ENCODE results near the gene BCL6. TPM values are rescaled to one million over a fixed set of nuclear protein-coding genes. Genes with fewer than 3 reads are reported as not detected.

Gene BCL6
- total and polyA plus RNA-seq, 2 of the 8 experiments (the other 6 are each of a cell fraction or from before 2014, with no cell fraction given) = 5.7 to 10.4 TPM

DNA sequence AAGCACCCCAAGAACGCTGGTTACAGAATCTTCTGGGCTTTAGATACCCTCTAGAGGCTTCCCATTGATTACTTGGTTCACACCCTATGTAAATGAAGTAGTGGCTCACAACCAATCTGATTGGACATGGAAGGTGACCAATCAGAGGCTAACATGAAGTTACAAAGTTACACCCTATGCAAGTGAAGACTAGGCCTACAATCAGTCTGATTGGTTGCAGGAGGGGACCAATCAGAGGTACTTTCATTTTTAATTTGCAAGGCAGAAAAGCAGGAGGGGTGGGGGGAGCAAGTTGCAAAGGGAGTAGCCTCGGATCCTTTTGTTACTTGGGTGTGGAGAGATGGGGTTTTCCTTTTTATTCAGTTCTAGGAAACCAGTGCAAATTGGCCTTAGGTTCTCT lies 31.8 kb downstream of the BCL6 start:
- no peak overlapping the region for H2BK120ac ChIP-seq (replicated peaks; ENCODE audit: low read depth, low read length)
- no peak overlapping the region for H3K4ac ChIP-seq (replicated peaks; ENCODE audit: insufficient read length, low read depth, low read length)
- H3K23me2 ChIP-seq (ENCODE audit: low read depth, low read length) = 0 out of 2 replicates have a peak, but pooled peaks cover 2% of the 10 kb centered on the region
- no peak overlapping the region for H3K27ac ChIP-seq (ENCODE audit: low read depth, low read length)
- H3K4me3 ChIP-seq (ENCODE audit: extremely low read depth in 1 of 4, insufficient read depth in 2 of 4, low read depth in 3 of 4, low read length in 4 of 4) = no peak overlapping the region
- no peak overlapping the region for H4K91ac ChIP-seq (replicated peaks; ENCODE audit: insufficient read length, low read length)
- no peak overlapping the region for H2AK5ac ChIP-seq (ENCODE audit: low read depth, low read length)
- TF ChIP-seq ZNF274 (IDR thresholded peaks at IDR 0.05; ENCODE audit: borderline replicate concordance, extremely low read depth, low read length) (no peak), CHD2 (IDR thresholded peaks at IDR 0.05; ENCODE audit: low read length) (no peak), BRCA1 (IDR thresholded peaks at IDR 0.05; ENCODE audit: low read depth, low read length) (no peak), HDAC2 (IDR thresholded peaks at IDR 0.05; ENCODE audit: borderline replicate concordance in 1 of 2, low read depth in 2 of 2, low read length in 2 of 2) (no peak), CBX8 (IDR thresholded peaks at IDR 0.05; ENCODE audit: borderline replicate concordance, low read depth, low read length) (no peak), RBBP5 (IDR thresholded peaks at IDR 0.05; ENCODE audit: borderline replicate concordance, low read depth, low read length) (no peak), POLR2AphosphoS5 (IDR thresholded peaks at IDR 0.05; ENCODE audit: low read depth, low read length) (no peak), TCF12 (IDR thresholded peaks at IDR 0.05; ENCODE audit: low read depth, low read length) (no peak), YY1 (IDR thresholded peaks at IDR 0.05; ENCODE audit: low read depth, low read length) (no peak), RFX5 (IDR thresholded peaks at IDR 0.05; ENCODE audit: borderline replicate concordance, low read depth, low read length) (no peak)
- TF ChIP-seq, protein P1, sequence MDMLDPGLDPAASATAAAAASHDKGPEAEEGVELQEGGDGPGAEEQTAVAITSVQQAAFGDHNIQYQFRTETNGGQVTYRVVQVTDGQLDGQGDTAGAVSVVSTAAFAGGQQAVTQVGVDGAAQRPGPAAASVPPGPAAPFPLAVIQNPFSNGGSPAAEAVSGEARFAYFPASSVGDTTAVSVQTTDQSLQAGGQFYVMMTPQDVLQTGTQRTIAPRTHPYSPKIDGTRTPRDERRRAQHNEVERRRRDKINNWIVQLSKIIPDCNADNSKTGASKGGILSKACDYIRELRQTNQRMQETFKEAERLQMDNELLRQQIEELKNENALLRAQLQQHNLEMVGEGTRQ (IDR thresholded peaks at IDR 0.05; ENCODE audit: low read length) = no peak
- no peak overlapping the region for H2BK20ac ChIP-seq (ENCODE audit: low read length)
- H4K8ac ChIP-seq (ENCODE audit: extremely low read depth, insufficient read depth, low read length) = no peak overlapping the region
- ChIA-PET POLR2A (ENCODE audit: partially characterized antibody) (interaction anchor here (0.6 kb wide), 1 partner anchor 8 kb away, joined by 4 read pairs; no protein-coding TSS in a partner anchor), CTCF (ENCODE audit: partially characterized antibody) (interaction anchor here (0.6 to 23.0 kb wide), 14 partner anchors 9 to 557 kb away, joined by 3 to 280 read pairs (median 5); partner anchors contain the start of gene RTP2)
- no peak overlapping the region for H2BK5ac ChIP-seq (ENCODE audit: low read depth, low read length)
- H3K56ac ChIP-seq (replicated peaks; ENCODE audit: insufficient read length, low read depth, low read length) = no peak overlapping the region
- no peak overlapping the region for H2AFZ ChIP-seq (ENCODE audit: low read length)
- H3K4me2 ChIP-seq (ENCODE audit: insufficient read depth in 1 of 2, low read depth in 2 of 2, low read length in 2 of 2) = no peak overlapping the region
- 94% methylated on average over 2 of the region's 2 CpGs; no CpG with 5 or more reads in 1 of the 2 experiments for WGBS, 2 experiments (ENCODE audit: extremely low coverage in 1 of 2, insufficient coverage in 1 of 2, insufficient read length in 1 of 2, insufficient replicate concordance in 2 of 2, low coverage in 1 of 2, low lambda C conversion rate in 2 of 2, missing lambda C conversion rate in 1 of 2)
- no peak overlapping the region for H3K14ac ChIP-seq (ENCODE audit: insufficient read length)
- H2BK15ac ChIP-seq (ENCODE audit: low read length) = no peak overlapping the region
- no peaks in the 10 kb centered on the region; a peak in 1 of 4 replicates for H3K9me3 ChIP-seq (ENCODE audit: insufficient read depth in 2 of 2, low read depth in 1 of 2, low read length in 1 of 2)
- no peak overlapping the region for H3K18ac ChIP-seq (ENCODE audit: extremely low read depth, low read length)
- no peak for FAIRE-seq
- H3K23ac ChIP-seq (ENCODE audit: insufficient read length) = no peak overlapping the region
- H3K27me3 ChIP-seq (replicated peaks in 1 of 4; ENCODE audit: control insufficient read depth in 3 of 4, extremely low read depth in 1 of 4, insufficient read depth in 3 of 4, low read length in 3 of 4) = no peaks in the 10 kb centered on the region
- no peaks in the 10 kb centered on the region for H3K4me1 ChIP-seq (replicated peaks in 1 of 4; ENCODE audit: control insufficient read depth in 3 of 4, insufficient read depth in 4 of 4, low read length in 3 of 4)
- H4K5ac ChIP-seq (ENCODE audit: insufficient read length, low read depth, low read length) = no peak overlapping the region
- no peak overlapping the region for H2BK12ac ChIP-seq (ENCODE audit: low read depth, low read length)
- H3K36me3 ChIP-seq (ENCODE audit: control insufficient read depth in 2 of 4, insufficient read depth in 4 of 4, low read length in 3 of 4) = no peaks in the 10 kb centered on the region
- H4K20me1 ChIP-seq (replicated peaks in 1 of 2; ENCODE audit: control insufficient read depth in 1 of 2, insufficient read depth in 2 of 2, low read length in 2 of 2) = no peaks in the 10 kb centered on the region
- no peaks in the 10 kb centered on the region for H3K79me1 ChIP-seq (ENCODE audit: low read depth, low read length)
- H3K9ac ChIP-seq (replicated peaks in 1 of 4; ENCODE audit: extremely low read depth in 1 of 4, low read depth in 3 of 4, low read length in 3 of 4) = no peak overlapping the region
- DNase-seq (ENCODE audit: low read depth in 1 of 2, low spot score in 2 of 2) = no peak
- H3K79me2 ChIP-seq (ENCODE audit: control insufficient read depth in 1 of 2, insufficient read depth in 2 of 2, low read length in 2 of 2) = no peaks in the 10 kb centered on the region
